Fibroblast of skin of back (primary cell): ENCODE data around the gene NUB1.

Experiments
- DNase-seq: peaks from one replicate; pipeline ENCODE4 v3.0.0-alpha.2; 2013

The NUB1 gene

DNA sequence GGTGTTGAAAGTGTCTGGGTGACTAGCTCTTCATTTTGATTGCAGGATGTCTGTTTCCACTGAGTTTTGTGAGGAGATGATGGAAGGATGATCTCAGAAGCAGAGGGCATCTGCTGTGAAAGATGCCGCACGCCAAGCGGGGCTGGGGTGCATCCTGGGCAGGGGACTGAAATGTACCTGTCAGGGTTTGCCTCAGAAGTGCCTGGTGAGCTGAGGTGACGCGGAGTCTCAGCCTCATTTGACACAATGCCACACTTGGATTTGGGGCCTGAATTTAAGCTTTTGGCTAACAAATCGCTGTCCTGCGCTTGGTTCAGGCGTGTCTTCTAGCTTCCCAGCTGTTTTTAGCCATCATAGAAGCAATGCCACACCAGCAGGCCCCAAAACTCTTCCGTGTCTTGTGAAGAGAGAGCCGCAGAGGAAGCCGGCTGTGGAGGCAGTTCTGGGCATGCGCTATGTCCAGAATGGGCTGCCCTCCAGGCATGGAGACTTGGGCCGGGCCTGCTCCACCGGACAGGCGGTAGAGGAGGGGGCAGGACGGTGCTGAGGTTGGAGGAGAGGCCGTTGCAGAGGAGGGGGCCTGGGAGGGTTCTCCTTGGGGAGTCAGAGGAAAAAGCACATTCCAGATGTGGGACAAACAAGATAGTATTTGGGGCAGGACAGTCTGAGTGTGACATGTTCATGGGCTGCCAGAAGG is 37.0 kb downstream of the NUB1 start:
- DNase-seq, result no peak

DNA sequence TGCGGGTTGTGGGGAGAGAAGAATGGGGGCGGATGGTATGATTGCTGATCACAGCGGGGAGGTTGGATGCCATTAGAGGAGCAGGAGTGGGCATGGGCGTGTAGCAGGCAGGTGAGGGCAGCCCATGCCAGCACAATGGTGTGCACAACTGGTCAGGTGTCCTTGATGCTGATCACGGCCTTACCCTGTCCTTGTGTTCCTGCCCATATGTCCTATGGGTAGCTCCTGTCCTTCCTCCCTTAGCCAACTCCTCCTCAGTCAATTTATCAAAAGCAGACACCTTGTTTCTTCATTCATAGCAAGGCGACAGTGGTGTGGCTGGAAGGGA is 37.5 kb downstream of the NUB1 start:
- no peak for DNase-seq

DNA sequence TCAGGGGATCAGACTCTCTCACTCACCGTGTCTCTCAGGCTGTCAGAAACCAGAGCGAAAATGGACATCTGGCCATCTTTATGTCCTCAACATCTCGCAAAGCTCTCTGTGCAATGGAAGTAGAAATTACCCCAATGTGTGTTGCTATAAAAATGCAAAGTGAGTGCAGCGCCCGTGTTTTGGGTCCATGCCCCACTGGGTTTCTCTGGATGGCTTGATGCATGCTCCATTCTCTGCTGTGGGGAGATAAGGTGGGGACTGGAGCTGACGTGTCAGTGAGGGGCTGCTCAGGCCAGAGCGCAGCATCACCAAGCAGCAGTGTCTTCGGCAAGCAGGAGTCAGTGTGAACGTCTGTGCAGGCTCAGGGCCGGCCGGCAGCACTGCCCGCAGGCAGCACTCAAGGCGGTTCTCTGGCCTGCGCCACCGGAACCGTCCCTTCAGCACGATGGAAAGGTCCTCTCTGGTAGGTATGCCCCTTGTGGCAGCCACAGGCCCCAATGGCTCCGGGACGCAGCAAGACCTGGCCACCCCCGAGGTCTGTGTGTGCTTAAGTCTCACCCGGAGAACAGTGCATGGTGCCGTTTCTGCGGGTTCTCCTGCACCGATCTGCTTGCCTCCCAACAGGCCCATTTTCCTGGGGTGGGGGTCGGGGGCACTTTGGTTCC is 38.1 kb downstream of the NUB1 start:
- no peak for DNase-seq

DNA sequence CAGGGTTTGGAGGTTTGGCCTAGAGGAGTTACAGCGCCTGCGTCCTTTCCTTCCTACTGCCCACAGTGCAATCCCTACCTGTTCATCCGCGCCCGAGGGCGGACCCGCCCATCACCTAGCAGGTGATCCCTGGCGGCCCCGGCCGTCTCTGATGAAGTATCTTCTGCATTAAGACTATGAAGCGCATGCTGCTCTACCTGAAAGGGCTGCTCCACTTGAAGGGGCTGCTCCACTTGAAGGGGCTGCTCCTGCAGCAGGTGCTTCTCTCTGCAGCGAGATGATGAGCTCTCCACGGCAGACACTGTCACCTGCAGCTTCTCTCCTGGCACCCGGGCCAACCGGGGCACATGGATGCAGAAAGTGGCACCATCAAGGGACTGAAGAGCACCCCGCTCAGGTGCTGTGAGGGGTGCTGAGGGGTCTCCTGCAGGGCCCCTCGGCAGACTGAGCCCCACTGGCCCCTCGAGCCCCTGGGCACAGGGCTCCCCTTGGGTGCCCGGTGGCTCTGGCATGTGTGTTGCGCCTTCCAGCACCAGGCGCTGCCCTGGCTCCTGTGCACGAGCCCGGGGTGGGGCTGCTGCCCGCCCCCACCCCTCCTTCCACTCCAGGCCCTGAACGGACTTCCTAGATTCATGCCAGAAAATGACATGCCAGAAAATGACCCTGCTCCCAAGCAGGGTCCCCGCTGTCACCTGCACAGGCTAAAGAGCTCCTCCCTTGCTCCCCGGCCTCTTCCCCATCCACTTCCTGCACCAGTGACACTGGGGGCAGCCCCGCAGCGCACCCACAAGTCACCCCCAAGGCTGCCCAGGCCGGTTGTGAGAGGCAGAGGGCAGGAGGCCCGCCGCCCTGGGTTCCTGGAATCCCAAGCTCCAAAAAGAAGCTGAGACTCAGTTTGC is 38.8 kb downstream of the NUB1 start:
- no peak for DNase-seq

DNA sequence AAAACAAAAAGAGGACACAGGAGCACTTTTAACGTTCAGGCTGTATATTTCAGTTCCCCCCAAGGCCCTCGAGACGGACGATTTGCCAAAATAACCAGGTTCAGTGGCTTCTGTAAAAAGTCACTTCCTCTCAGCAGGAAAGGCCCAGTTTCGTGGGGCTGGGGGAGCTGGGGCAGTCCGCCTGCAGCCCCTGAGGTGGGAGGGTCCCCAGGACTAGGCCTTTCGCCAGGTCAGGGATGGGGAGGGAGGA is 39.4 kb downstream of the NUB1 start:
- no peak for DNase-seq

DNA sequence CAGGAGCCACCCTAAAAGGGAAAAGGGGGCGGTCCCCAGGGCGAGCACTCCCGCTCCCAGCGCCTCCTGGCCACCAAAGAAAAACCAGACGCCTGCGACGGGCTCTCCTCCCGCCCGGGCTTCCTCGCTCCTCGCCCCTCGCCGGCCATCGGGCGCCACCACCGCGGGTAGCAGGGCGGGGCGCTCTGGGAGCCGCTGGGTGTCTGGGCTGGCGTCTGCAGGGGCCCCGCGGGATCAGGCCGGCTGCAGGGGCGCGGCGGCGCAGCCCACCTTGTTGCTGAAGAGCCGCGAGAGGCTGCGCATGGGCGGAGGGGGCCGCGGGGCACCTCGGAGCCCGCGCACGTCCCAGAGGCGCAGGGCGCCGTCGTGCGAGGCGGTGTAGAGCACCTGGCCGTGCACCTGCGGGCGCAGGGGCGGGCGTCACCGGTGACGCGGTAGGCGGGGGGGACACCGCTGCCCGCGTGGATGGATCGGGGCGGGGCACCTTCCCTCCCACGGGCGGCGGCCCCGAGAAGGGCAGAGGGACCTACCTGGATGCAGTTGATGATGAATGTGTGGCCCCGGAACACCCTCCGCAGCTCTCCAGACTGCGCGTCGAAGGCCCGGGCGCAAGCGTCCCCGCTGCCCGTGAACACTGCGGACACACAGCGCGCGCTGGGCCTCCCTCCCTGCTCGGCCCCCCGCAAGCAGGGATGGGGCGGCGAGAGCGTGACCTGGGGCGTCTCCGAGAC is 39.9 kb downstream of the NUB1 start:
- no peak for DNase-seq

DNA sequence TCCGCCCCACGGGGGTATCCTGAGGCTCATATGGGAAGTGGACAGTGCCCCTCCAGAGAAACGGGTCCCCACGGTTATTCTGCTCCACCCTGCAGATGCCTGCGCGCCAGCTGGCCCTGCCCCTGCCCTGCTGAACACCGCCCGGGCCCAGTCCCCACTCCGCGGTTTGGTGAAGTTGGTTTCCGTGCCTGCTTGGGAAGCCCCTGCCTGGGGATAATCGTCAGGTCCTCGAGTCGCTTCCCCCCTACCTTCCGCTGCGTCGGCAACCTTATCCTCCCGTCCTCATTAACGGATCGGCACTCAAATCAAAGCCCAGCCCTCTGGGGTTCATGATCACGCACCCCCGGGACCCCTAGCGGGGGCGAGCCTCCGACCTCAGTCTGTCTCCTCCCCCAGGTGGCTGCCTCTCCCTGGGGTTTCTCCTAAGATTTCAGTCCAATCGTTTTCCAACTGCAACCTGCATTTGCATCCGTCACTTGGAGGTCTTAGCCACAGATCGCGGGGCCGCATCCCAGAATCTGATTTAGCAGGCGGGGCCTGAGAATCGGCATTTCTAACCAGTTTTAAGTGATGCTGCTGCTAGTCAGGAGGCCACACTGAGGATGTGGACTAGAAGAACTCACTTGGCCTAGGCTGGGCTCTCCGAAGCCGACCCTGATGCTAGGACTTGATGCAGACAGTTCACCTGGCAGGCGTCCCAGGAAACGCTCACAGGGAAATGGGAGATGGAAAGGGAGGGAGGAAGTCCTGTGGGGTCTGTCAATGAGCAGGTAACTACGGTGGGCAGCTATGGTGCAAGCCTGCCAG is 40.7 kb downstream of the NUB1 start:
- DNase-seq, result no peak

DNA sequence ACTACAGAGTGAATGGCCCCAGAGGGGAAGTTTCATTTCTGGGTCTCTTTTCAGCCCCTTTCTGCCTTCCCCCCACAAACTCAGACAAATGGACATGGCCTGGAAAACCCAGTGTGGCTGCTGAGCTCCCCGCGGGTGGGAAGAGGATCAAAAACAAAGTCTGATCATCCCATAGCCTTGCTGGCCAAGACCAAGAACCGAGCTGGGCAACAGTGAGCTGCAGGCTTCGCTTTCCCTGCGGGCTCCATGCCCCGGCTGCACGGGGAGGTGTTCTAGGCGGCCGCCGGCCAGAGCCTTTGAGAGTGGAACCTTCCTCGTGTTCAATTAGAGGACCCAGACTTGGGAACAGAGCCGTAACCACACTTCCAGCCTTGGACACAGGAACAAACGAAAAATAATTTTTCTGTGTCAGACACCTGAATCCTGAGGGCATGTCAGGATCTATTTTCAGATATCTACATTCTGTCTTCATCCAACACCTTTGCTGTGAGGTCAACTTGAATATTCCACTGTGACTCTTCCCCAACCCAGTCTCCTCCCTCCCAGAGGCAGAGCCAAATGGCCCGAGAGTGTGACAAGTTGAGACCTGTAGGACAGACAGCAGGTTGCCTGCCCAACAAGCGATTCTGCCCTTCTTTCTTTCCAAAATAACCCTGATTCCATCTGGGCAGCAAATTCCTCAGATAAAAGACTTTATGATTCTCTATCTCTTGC is 42.2 kb downstream of the NUB1 start:
- no peak for DNase-seq

DNA sequence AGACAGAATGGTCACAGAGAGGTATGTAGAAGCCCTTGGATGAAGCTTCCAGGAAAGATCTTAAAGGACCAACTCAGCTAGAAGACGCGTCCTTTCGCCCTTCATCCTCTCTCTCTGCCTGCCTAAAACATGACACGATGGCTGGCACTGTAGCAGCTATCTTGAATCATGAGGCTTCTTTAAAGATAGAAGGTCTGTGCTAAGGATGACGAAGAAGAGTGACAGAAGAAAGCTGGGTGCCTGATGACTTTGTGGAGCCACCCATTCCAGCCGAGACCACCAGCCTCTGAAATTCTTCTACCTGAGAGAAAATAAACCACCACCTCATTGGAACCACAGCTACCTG is 42.7 kb downstream of the NUB1 start:
- DNase-seq, result no peak

DNA sequence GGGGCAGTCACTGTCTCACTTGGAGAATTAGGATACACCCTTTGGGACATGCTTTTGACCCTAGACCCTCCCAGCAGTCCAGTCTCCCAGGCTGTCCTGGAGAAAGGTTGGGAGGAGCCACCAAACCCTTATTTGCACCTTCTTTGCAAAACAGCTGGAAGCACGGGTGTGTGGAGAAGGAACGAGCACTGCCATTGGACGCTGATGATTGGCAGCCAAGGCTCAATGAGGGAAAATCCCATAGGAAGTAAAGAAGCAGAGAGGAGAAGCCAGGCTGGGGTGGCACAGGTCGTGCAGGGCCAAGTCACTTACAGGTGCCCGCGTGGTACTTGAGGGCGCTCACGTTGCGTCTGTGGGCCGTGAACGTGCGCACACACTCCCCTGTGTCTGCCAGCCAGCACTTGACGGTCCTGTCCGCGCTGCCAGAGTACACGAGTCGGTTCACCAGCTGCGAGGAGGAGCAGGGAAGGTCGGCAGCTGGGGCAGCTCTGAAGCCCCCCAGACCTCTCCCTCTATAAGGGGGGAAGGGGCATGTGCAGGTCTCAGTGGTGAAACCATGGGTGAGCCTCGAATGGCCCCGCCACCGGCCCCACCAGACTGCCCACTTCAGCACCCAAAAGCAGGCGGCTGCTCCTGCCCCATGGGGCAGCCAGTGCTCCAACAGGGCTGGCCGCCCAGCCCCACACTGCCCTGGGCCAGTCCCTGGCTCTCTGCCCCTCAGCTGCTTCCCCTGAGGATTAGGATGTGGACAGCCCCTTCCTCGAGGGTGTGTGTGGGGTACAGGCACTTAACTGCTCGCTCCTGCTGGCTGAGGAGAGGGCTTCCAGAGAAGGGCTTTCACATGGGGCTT is 43.4 kb downstream of the NUB1 start:
- DNase-seq, result no peak

DNA sequence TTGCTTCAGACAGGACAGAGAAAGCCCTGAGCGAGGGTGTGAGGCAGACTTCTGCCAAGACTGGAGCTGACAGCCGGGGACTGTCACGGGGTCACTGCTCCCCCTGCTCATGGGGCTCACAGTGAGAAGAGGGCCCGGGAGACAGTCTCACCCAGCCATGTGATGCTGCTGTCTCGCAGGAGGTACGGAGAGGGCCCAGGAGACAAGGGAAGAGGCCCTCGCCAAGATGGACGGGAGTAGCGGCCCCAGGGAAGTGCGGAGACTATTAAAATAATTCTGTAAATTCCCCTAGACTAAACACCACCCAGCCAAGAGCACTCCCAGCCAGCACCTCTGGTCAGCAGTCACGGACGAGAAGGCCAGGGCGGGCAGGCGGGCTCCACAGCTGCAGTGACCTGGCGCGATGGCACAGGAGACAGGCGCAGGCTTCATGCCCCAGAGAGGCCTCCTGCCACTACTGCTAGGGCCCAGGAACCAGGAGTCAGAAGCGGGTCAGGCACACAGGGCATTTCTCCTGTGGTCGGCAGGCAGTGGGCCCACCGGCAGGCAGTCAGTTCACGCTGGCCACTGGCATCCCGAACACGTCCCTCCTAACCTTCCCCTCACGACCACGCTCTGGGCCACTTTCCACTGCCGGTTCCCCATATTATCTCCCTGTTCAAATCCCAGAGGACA is 44.2 kb downstream of the NUB1 start:
- no peak for DNase-seq

DNA sequence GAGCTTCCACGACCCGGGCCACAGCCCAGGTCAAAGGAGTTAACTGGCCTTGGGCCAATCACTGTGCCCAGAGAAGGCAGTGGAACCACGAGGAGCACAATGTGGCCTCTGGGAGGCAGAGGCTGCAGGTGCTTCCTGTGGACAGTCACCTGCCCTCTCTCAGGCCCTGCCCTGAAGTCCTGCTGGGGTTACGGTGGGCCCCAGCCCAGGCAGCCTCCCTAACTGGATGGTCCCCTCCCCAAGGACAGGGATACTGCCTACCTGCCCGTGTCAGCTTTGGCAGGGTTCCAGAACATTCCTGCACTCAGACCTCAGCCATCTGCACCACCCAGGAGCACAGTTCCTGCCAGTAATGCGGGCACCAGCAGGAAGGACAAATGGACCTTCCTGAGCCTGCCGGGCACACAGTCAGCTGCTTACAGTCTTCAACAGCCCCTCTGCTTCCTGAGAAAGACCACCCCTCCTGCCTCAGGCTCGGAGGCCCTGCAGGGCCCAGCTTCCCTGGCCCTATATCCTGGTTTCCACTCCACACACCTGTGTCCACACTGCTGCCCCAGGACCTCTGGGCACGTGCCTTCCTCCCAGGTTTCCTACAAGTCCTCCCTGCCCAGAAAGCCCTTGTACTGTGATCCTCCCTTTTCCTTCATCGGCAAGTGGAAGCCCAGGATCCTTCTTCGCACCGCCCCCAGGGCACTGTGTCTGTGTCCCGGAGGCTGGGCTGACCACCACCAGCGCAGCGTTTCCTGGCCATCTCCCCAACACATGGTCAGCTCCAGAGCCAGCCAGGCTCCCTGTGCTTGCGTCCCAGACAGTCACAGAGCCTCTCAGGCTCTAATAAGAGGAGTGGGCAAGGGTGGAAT is 44.9 kb downstream of the NUB1 start:
- DNase-seq, result no peak

DNA sequence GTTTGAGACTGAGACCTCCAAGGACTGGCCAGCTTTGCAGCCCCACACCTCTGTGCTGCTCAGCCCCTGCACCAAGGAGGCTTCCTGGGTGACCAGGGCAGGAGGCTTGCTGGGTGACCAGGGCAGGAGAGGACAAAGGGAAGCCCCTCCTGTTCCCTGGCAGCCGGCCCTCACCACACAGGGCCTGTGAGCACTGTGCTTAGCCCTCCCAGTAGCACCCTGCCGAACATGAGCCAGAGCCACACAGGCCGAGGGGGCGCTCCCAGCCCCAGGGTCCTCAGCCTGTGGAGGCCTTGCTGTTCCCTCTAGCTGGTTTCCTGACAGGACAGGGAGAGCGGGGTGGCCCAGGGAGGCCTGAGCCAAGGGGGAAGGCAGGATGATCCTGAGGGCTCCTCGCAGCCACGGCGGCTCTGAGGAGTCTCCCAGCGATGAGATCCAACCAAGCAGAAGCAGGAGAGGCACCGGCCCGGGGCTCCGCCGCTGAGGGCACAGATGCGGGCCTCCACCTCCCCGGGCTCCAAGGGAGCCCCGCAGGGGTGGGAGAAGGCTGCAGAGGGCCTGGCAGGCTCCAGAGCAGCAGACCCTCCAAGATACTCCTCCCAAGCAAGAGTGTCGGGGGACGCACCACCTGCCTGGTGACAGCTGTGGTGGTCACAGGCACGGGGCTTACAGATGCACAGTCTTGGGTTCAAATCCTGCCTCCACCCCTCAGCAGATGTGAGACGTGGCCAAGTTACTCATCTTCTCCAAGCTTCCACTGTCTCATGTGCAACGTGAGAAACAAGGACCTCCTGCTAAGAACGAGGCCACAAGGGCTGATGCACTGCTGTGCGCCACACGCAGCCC is 45.8 kb downstream of the NUB1 start:
- DNase-seq, result no peak

DNA sequence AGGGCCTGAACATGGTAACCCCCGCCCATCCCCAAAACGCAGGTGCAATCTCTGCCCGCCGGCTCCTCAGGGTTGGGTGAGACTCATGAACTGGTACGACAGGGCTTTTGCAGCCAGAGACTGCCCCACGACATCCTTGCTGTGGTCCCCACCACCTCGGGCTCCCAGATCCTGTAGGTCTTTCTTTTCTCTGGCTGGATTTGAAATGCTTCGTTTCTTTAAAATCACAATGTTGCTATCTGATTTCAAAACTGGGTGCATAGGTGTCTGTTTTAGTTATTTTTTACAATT is 46.3 kb downstream of the NUB1 start:
- DNase-seq, result no peak

DNA sequence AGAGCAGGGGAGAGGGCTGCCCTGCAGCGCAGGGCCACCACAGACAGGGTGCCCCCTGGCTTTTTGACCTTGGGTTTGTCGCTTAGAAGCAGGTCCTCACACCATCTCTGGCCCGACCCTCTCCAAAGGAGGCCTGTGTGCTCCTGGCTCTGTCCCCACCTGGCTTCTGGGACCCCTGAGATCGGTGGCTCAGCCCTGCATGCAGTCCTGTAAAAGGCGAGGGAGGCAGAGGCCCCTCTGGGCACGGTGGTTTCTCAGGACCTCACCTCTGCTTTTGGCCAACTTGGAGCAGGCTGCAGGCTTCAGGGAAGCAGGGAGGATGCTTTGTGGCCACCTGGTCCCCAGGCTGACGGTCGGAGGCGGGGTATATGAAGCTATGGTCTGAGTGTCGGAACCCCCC is 46.8 kb downstream of the NUB1 start:
- DNase-seq, result no peak

DNA sequence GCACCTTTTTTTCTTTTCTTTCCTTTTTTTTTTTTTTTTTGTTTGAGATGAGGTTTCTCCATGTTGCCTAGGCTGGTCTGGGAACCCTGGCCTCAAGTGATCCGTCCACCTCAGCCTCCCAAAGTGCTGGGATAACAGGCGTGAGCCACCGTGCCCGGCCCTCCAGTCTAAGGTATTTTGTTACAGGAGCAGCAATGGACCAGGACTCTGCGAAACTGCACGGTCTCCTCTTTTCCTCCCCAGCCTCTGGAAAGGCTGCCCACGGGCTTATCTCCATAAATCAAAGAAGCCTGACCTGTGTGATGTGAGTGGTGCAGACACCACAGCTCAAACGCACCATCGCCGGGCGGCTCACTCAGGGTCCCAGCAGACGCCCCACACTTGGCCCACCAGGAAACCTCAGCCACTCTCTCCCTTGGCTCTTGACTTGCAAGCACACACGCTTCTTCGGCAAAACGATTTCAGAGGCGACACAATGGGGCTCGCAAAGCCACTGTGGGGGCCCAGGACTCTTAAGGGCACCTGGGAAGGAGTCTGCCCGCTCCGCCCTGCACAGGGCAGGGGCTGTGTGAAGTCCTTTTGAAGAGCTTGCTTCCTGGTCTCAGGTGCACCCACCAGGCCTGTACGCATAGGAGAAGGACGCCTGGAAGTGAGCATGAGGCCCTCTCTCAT is 47.6 kb downstream of the NUB1 start:
- DNase-seq, result no peak

DNA sequence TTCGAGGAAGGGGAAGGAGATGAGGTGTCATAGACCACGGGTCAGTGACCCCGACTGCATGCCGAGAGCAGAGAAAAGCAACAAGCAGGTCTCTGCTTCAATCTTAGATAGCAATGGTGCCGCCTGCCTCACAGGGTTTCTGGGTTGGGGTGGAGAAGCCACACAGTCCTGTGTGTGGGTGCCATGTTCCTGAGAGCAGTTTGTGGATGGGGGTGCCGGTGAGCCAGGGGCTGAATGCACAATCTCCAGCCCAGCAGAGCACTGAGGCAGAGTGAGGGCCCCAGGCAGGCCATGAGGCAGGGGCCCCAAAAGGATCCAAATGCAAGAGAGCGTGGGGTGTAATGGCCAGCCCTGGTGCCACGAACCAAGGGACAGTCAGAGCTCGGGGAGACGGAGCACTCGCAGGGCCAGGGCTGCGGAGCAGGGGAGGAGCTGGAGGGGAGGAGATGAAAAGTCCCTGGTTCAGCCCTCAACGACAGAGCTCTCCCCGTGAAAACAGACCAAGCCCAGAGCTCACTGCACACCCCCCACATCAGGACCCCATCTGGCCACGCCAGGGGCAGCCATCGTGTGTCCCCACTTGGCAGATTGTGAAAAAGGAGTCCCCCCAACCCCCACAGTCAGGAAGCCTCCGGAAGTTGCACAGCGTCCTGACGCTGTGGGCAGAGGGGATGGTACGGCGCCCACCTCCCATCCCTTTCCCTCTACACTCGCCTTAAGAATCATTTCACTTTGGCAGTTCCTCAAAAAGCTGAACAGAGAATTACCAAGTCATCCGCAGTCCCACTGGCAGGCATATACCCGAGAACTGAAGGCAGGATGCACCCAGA is 48.4 kb downstream of the NUB1 start:
- DNase-seq, result no peak
